Spleen (tissue), 7 donors: ENCODE data around the gene ZNF638.

ENCODE experiments used
- POLR2A ChIP-seq, 3 donors: fragments of 450-650 bp; IDR thresholded peaks; one replicate each; pipeline ENCODE4 v1.5.1; 2017; ENCODE audit warnings: antibody characterized with exemption in 3 of 3, mild to moderate bottlenecking in 1 of 3
- TF ChIP-seq, protein P1 (sequence below), 11 experiments: fragments of 200-600 bp in 7 of 11; fragments of 450-650 bp in 4 of 11; sonication (generic) in 4 of 11; IDR thresholded peaks in 8 of 11; conservative IDR thresholded peaks in 3 of 11; 1 replicate in 7 of 11; 2 replicates in 4 of 11; pipeline versions ENCODE4 v1.4.0 to v1.8.0; 2016 to 2021; ENCODE audit warnings: antibody characterized with exemption in 11 of 11, inconsistent platforms in 4 of 11, mild to moderate bottlenecking in 1 of 11
- donor health status: DM: no; HTN: no; CAD: no; lungs with moderate emphysema.
- donor health status: DM: no; HTN: no; CAD: no.
- donor health status: DM: no; HTN: no; CAD: no.

DNA sequence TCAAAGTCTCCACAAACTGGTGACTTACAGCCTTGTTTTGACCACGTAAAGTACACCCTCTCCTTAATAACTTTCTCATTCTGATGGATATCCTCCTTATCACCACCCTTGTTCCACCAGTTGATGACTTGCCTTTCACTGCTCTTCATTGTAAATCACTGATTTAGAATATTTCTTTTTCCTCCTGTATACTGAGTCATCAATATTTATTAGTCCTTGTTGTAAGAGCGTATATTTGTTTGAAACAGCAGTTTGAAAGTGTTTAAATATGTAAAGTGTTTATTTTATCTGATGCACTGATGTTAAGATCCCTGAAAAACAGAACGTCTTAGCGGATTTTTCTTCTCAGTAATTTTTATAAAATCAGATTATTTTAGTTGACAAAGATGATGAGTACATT, 87.6 kb downstream of the ZNF638 start:
- TF ChIP-seq, protein P1, sequence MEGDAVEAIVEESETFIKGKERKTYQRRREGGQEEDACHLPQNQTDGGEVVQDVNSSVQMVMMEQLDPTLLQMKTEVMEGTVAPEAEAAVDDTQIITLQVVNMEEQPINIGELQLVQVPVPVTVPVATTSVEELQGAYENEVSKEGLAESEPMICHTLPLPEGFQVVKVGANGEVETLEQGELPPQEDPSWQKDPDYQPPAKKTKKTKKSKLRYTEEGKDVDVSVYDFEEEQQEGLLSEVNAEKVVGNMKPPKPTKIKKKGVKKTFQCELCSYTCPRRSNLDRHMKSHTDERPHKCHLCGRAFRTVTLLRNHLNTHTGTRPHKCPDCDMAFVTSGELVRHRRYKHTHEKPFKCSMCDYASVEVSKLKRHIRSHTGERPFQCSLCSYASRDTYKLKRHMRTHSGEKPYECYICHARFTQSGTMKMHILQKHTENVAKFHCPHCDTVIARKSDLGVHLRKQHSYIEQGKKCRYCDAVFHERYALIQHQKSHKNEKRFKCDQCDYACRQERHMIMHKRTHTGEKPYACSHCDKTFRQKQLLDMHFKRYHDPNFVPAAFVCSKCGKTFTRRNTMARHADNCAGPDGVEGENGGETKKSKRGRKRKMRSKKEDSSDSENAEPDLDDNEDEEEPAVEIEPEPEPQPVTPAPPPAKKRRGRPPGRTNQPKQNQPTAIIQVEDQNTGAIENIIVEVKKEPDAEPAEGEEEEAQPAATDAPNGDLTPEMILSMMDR (IDR thresholded peaks at IDR 0.05 in 8 of 11, conservative IDR thresholded peaks at IDR 0.05 in 3 of 11) = no peak
- no peak for TF ChIP-seq POLR2A (IDR thresholded peaks at IDR 0.05)
